ENCODE data around the gene PARM1.

DNA sequence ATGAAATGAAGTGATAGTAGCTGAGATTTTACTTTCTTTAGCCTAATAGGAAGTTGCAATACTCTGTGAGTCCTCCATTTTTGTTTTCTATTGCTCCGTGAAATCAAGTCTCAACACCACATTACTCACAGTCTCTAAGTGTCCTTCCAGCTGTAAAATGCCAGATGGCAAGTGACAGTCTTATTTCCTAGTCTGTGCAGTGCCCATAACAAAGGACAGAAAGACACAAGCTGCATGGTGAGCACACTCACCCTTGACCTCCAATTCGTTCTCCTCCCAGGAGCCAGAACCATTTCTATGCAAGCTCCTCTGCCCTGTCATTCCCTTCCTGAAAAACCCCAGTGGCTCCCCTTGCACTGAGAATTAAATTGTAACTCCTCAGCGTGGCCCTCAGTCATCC, 101.6 kb downstream of the PARM1 start:
- TF ChIP-seq, protein P1, sequence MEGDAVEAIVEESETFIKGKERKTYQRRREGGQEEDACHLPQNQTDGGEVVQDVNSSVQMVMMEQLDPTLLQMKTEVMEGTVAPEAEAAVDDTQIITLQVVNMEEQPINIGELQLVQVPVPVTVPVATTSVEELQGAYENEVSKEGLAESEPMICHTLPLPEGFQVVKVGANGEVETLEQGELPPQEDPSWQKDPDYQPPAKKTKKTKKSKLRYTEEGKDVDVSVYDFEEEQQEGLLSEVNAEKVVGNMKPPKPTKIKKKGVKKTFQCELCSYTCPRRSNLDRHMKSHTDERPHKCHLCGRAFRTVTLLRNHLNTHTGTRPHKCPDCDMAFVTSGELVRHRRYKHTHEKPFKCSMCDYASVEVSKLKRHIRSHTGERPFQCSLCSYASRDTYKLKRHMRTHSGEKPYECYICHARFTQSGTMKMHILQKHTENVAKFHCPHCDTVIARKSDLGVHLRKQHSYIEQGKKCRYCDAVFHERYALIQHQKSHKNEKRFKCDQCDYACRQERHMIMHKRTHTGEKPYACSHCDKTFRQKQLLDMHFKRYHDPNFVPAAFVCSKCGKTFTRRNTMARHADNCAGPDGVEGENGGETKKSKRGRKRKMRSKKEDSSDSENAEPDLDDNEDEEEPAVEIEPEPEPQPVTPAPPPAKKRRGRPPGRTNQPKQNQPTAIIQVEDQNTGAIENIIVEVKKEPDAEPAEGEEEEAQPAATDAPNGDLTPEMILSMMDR (IDR thresholded peaks at IDR 0.05), result no peak
- no peak for TF ChIP-seq POLR2A (IDR thresholded peaks at IDR 0.05)

Measured in Peyer's patch (tissue), 4 donors.